HG03457 (cell line): ENCODE results near the gene ZNF112.
A peak's percentile ranks its signal among the peaks of the same experiment; 100 is the strongest.
"Not testable (repeated sequence)": the region's sequence is repeated elsewhere in the genome, so short reads cannot be mapped to it uniquely, and the experiment has no call there.

Experiments used
- ATAC-seq: cut with Tn5 transposase; IDR thresholded peaks from one replicate; pipeline ENCODE4 v1.9.1; 2021; ENCODE audit warnings: moderate number of reproducible peaks; ENCODE audit not compliant: unreplicated experiment

Gene ZNF112

GRCh38 chr19:44356383-44357111 lies at the start of gene ZNF112:
Gene ZNF112 (minus strand): TSS chr19:44356680. CDS start chr19:44340539, 16,141 bp downstream.
- no peak for ATAC-seq

- no peak for ATAC-seq
Observed at GRCh38 chr19:44401139-44402115, 44.9 kb upstream of the ZNF112 start, which contains the start of gene ZNF285. Gene ZNF285 (minus strand): TSS chr19:44401608. CDS start chr19:44397213, 4,395 bp downstream.

GRCh38 chr19:44389268-44389667 lies 32.8 kb upstream of the ZNF112 start:
- not testable (repeated sequence) for ATAC-seq

- ATAC-seq = no peak
Observed at GRCh38 chr19:44374789-44375188, 18.3 kb upstream of the ZNF112 start.

GRCh38 chr19:44371815-44372480 lies 15.5 kb upstream of the ZNF112 start:
- ATAC-seq = no peak

- ATAC-seq = no peak
Observed at GRCh38 chr19:44367024-44367423, 10.5 kb upstream of the ZNF112 start.

- no peak for ATAC-seq
Observed at GRCh38 chr19:44346556-44346955, 9.9 kb downstream of the ZNF112 start.

GRCh38 chr19:44345959-44346358 lies 10.5 kb downstream of the ZNF112 start:
- ATAC-seq = no peak

GRCh38 chr19:44344255-44344654 lies 12.2 kb downstream of the ZNF112 start:
- no peak for ATAC-seq

GRCh38 chr19:44341794-44342193 lies 14.7 kb downstream of the ZNF112 start:
- no peak for ATAC-seq

GRCh38 chr19:44334639-44335038 lies 21.8 kb downstream of the ZNF112 start:
- ATAC-seq = not testable (repeated sequence)

GRCh38 chr19:44332145-44332544 lies 24.3 kb downstream of the ZNF112 start:
- no peak for ATAC-seq

- no peak for ATAC-seq
Observed at GRCh38 chr19:44315883-44316282, 40.6 kb downstream of the ZNF112 start.

GRCh38 chr19:44313231-44313630 lies 43.2 kb downstream of the ZNF112 start:
- ATAC-seq = no peak

GRCh38 chr19:44308011-44308410 lies 48.5 kb downstream of the ZNF112 start:
- no peak for ATAC-seq

- ATAC-seq = no peak
Observed at GRCh38 chr19:44306283-44306682, 50.2 kb downstream of the ZNF112 start.

GRCh38 chr19:44305457-44305856 lies 51.0 kb downstream of the ZNF112 start:
- no peak for ATAC-seq

- ATAC-seq = peak; percentile 75
Observed at GRCh38 chr19:44304659-44305193, 51.8 kb downstream of the ZNF112 start, which contains the start of gene ZNF235. Gene ZNF235 (minus strand): TSS chr19:44305025. CDS start chr19:44303404, 1,621 bp downstream.

GRCh38 chr19:44303976-44304568 lies 52.4 kb downstream of the ZNF112 start:
- no peak for ATAC-seq

- no peak for ATAC-seq
Observed at GRCh38 chr19:44303320-44303719, 53.2 kb downstream of the ZNF112 start.
